ENCODE results near the gene TACO1.

Gene TACO1

DNA sequence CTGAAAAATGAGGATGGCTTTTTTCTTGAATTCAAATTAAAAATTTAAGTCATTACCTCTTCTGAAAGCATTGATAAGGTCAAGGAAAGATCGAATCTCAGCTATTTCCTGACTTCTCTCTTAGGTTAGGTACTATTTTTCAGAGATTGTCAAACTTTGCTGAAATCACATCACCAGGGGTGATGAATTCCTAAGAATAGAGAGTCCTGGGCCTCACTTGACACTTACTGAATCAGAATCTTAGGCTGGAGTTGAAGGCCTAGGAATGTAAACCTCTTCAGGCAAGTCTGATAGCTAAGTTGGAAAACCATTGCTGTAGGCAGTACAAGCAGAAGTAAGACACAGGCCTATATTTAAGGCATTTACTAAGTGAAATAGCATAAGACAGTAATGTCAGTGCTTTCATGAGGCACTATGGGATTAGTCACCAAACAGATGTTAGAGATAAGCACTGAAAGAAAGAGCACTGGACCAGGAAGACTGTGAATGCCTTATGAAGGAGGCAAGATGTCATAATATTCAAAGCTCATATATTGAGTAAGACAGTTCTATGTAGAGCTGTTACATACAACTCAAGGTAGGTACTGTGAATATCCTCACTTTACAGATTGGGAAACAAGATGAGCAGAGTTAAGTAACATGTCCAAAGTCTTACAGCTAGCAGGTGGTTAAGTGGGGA, 28.9 kb upstream of the TACO1 start:
- H3K36me3 ChIP-seq (ENCODE audit: control insufficient read depth, insufficient read depth, low read length) = peaks cover 6% of the 10 kb centered on the region
- DNase-seq = no peak
- no peak overlapping the region for H3K4me3 ChIP-seq (ENCODE audit: insufficient read depth, low read depth, low read length, poor library complexity, severe bottlenecking)
- H3K27ac ChIP-seq (ENCODE audit: insufficient read depth, low read length, poor library complexity, severe bottlenecking) = no peak overlapping the region
- peaks cover 4% of the 10 kb centered on the region for H3K4me1 ChIP-seq (ENCODE audit: control insufficient read depth, insufficient read depth, low read length, poor library complexity, severe bottlenecking)
- no peaks in the 10 kb centered on the region for H3K9me3 ChIP-seq (ENCODE audit: control insufficient read depth, low read length)
- no peaks in the 10 kb centered on the region for H3K27me3 ChIP-seq (replicated peaks; ENCODE audit: control insufficient read depth, insufficient read depth, low read length, poor library complexity, severe bottlenecking)

DNA sequence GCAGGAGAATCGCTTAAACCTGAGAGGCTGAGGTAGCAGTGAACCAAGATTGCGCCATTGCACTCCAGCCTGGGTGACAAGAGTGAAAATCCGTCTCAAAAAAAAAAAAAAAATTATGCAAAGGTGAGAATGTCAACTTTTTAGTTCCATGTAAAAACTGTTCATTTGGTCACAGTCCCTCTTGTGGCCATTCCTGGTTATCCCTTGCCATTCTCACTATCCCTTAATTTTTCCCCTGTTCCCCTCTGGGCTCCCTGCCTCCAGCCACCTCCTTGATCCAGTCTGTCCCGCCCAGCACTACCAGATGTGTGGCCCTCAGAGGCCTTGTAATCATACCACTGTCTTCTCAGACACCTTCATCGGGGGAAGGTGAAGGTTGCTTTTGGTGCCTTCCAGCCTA, 27.1 kb upstream of the TACO1 start:
- H3K27ac ChIP-seq (ENCODE audit: insufficient read depth, low read length, poor library complexity, severe bottlenecking) = no peak overlapping the region
- no peak for DNase-seq
- H3K36me3 ChIP-seq (ENCODE audit: control insufficient read depth, insufficient read depth, low read length) = peaks cover 11% of the 10 kb centered on the region
- H3K9me3 ChIP-seq (ENCODE audit: control insufficient read depth, low read length) = no peaks in the 10 kb centered on the region
- no peak overlapping the region for H3K4me3 ChIP-seq (ENCODE audit: insufficient read depth, low read depth, low read length, poor library complexity, severe bottlenecking)
- H3K27me3 ChIP-seq (replicated peaks; ENCODE audit: control insufficient read depth, insufficient read depth, low read length, poor library complexity, severe bottlenecking) = no peaks in the 10 kb centered on the region
- H3K4me1 ChIP-seq (ENCODE audit: control insufficient read depth, insufficient read depth, low read length, poor library complexity, severe bottlenecking) = peaks cover 4% of the 10 kb centered on the region

DNA sequence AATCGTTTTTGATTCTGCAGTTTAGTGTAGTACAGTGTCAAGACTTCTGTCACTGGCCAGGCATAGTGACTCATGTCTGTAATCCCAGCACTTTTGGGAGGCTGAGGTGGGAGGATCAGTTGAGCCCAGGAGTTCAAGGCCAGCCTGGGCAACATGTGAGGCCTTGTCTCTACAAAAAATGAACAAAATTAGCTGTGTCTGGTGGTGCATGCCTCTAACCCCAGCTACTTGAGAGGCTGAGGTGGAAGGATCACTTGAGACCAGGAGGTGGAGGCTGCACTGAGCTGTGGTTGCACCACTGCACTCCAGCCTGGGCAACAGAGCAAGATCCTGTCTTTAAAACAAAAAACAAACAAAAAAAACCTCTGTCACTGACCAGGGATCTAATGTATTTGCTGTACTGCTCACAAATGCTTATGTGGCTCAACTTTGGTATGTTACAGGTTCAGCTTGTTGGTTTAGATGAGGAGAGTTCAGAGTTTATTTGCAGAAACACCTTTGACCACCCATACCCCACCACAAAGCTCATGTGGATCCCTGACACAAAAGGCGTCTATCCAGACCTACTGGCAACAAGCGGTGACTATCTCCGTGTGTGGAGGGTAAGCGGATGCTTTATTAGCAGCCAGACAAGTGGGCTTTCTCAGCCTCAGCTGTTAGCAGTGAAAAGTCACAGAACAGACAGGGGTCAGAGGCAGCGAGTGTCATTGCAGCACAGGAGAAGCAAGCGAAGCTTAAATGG, 22.5 kb upstream of the TACO1 start:
- H3K36me3 ChIP-seq (ENCODE audit: control insufficient read depth, insufficient read depth, low read length) = peaks cover 48% of the 10 kb centered on the region
- H3K4me3 ChIP-seq (ENCODE audit: insufficient read depth, low read depth, low read length, poor library complexity, severe bottlenecking) = no peak overlapping the region
- H3K27ac ChIP-seq (ENCODE audit: insufficient read depth, low read length, poor library complexity, severe bottlenecking) = no peak overlapping the region
- DNase-seq = no peak
- H3K27me3 ChIP-seq (replicated peaks; ENCODE audit: control insufficient read depth, insufficient read depth, low read length, poor library complexity, severe bottlenecking) = no peaks in the 10 kb centered on the region
- no peaks in the 10 kb centered on the region for H3K9me3 ChIP-seq (ENCODE audit: control insufficient read depth, low read length)
- H3K4me1 ChIP-seq (ENCODE audit: control insufficient read depth, insufficient read depth, low read length, poor library complexity, severe bottlenecking) = no peaks in the 10 kb centered on the region

DNA sequence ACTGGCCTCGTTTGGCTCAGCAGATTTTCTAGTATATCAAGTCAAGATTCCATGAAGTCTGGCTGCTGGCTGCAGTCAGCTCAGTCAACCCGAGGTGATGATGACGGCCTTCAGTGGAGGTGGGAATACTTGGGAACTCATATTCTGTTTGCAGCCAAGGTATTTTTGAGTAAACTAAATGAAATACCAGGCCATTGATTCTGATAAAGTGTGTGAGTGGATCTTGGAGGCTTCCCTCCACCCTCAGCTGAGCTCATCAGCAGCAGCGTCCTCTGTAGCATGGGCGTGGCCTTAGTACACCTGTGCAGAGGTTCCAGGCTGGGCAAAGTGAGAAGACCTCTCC, 22.0 kb upstream of the TACO1 start:
- no peaks in the 10 kb centered on the region for H3K4me1 ChIP-seq (ENCODE audit: control insufficient read depth, insufficient read depth, low read length, poor library complexity, severe bottlenecking)
- no peak overlapping the region for H3K4me3 ChIP-seq (ENCODE audit: insufficient read depth, low read depth, low read length, poor library complexity, severe bottlenecking)
- peaks cover 53% of the 10 kb centered on the region for H3K36me3 ChIP-seq (ENCODE audit: control insufficient read depth, insufficient read depth, low read length)
- DNase-seq = no peak
- no peak overlapping the region for H3K27ac ChIP-seq (ENCODE audit: insufficient read depth, low read length, poor library complexity, severe bottlenecking)
- H3K9me3 ChIP-seq (ENCODE audit: control insufficient read depth, low read length) = no peaks in the 10 kb centered on the region
- no peaks in the 10 kb centered on the region for H3K27me3 ChIP-seq (replicated peaks; ENCODE audit: control insufficient read depth, insufficient read depth, low read length, poor library complexity, severe bottlenecking)

DNA sequence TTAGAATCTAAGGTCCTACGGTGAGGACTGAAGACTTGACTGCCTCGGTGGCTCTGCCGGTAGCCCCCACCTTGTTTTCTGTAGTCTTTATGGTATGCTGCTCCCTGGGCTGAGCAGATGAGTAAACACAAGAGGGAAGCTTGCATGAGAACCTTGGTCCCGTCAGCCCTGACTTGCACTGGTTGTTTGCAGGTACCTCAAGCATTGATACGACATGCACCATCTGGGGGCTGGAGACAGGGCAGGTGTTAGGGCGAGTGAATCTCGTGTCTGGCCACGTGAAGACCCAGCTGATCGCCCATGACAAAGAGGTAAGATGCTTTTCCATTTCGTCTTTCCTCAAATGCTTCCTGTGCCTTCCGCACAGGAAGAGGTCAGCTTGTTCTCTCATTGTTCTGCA, 21.1 kb upstream of the TACO1 start:
- Histone ChIP-seq H3K4me3 (ENCODE audit: insufficient read depth, low read depth, low read length, poor library complexity, severe bottlenecking) (no peak overlapping the region), H3K4me1 (ENCODE audit: control insufficient read depth, insufficient read depth, low read length, poor library complexity, severe bottlenecking) (no peaks in the 10 kb centered on the region), H3K9me3 (ENCODE audit: control insufficient read depth, low read length) (no peaks in the 10 kb centered on the region), H3K27me3 (replicated peaks; ENCODE audit: control insufficient read depth, insufficient read depth, low read length, poor library complexity, severe bottlenecking) (no peaks in the 10 kb centered on the region), H3K27ac (ENCODE audit: insufficient read depth, low read length, poor library complexity, severe bottlenecking) (no peak overlapping the region), H3K36me3 (ENCODE audit: control insufficient read depth, insufficient read depth, low read length) (peaks cover 60% of the 10 kb centered on the region)
- no peak for DNase-seq

DNA sequence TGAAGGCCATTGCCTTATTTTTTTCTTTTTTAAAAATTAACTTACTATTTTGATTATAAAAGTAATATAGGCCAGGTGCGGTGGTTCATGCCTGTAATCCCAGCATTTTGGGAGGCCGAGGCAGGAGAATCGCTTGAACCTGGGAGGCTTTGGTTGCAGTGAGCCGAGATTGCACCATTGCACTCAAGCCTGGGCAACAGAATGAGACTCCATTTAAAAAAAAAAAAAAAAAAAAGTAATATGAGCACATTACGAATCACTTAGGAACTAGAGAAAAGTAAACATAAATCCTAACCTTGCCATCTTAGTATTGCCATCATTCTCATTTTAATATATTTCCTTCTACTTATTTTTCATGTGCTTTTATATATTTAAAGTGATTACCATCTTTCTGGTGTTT, 12.9 kb upstream of the TACO1 start:
- H3K27ac ChIP-seq (ENCODE audit: insufficient read depth, low read length, poor library complexity, severe bottlenecking) = no peak overlapping the region
- no peak overlapping the region for H3K4me3 ChIP-seq (ENCODE audit: insufficient read depth, low read depth, low read length, poor library complexity, severe bottlenecking)
- H3K9me3 ChIP-seq (ENCODE audit: control insufficient read depth, low read length) = no peaks in the 10 kb centered on the region
- peaks cover 70% of the 10 kb centered on the region for H3K36me3 ChIP-seq (ENCODE audit: control insufficient read depth, insufficient read depth, low read length)
- peaks cover 8% of the 10 kb centered on the region for H3K4me1 ChIP-seq (ENCODE audit: control insufficient read depth, insufficient read depth, low read length, poor library complexity, severe bottlenecking)
- no peak for DNase-seq
- H3K27me3 ChIP-seq (replicated peaks; ENCODE audit: control insufficient read depth, insufficient read depth, low read length, poor library complexity, severe bottlenecking) = no peaks in the 10 kb centered on the region

DNA sequence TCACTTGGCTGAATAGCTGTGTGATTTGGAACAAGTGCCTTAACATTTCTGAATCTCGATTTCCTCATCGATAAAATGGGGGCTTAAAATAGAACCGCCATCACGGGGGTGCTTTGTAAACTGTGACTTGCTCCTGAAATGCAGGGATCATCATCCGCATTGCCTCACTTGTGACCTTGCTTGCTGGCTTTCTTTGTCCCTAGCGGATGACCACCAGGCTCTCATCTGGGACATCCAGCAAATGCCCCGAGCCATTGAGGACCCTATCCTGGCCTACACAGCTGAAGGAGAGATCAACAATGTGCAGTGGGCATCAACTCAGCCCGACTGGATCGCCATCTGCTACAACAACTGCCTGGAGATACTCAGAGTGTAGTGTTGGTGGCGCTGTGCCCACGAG, 11.9 kb upstream of the TACO1 start:
- no peak overlapping the region for H3K4me3 ChIP-seq (ENCODE audit: insufficient read depth, low read depth, low read length, poor library complexity, severe bottlenecking)
- H3K36me3 ChIP-seq (ENCODE audit: control insufficient read depth, insufficient read depth, low read length) = peaks cover 60% of the 10 kb centered on the region
- DNase-seq = no peak
- peaks cover 8% of the 10 kb centered on the region for H3K4me1 ChIP-seq (ENCODE audit: control insufficient read depth, insufficient read depth, low read length, poor library complexity, severe bottlenecking)
- H3K9me3 ChIP-seq (ENCODE audit: control insufficient read depth, low read length) = no peaks in the 10 kb centered on the region
- H3K27me3 ChIP-seq (replicated peaks; ENCODE audit: control insufficient read depth, insufficient read depth, low read length, poor library complexity, severe bottlenecking) = no peaks in the 10 kb centered on the region
- H3K27ac ChIP-seq (ENCODE audit: insufficient read depth, low read length, poor library complexity, severe bottlenecking) = no peak overlapping the region

DNA sequence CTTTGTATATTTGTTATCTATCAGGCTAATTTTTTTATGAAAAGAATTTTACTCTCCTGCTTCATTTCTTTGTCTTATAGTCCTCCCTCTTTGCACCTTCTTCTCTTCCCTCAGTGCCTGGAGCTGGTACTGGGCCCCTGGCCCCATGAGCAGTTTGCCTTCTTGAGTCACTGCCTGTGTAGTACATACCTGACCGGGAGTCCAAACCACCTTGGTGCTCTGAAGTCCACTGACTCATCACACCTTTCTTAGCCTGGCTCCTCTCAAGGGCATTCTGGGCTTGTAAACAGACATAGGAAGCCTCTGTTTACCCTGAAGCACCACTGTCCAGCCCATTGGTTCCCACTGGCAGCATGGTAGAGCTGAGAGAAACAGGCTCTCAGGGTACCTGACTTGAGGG, 11.0 kb upstream of the TACO1 start:
- peaks cover 8% of the 10 kb centered on the region for H3K4me1 ChIP-seq (ENCODE audit: control insufficient read depth, insufficient read depth, low read length, poor library complexity, severe bottlenecking)
- H3K27ac ChIP-seq (ENCODE audit: insufficient read depth, low read length, poor library complexity, severe bottlenecking) = no peak overlapping the region
- no peak overlapping the region for H3K4me3 ChIP-seq (ENCODE audit: insufficient read depth, low read depth, low read length, poor library complexity, severe bottlenecking)
- H3K36me3 ChIP-seq (ENCODE audit: control insufficient read depth, insufficient read depth, low read length) = peaks cover 59% of the 10 kb centered on the region
- no peaks in the 10 kb centered on the region for H3K27me3 ChIP-seq (replicated peaks; ENCODE audit: control insufficient read depth, insufficient read depth, low read length, poor library complexity, severe bottlenecking)
- no peaks in the 10 kb centered on the region for H3K9me3 ChIP-seq (ENCODE audit: control insufficient read depth, low read length)
- DNase-seq = no peak

DNA sequence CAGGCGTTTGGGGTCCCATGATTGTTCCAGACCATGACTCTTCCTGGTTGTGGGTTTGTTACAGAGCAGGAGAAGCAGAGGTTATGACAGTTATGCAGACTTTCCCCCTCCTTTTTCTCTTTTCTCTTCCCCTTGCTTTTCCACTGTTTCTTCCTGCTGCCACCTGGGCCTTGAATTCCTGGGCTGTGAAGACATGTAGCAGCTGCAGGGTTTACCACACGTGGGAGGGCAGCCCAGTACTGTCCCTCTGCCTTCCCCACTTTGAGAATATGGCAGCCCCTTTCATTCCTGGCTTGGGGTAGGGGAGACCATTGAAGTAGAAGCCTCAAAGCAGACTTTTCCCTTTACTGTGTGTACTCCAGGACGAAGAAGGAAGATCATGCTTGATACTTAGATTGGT, 7.9 kb upstream of the TACO1 start:
- H3K4me3 ChIP-seq (ENCODE audit: insufficient read depth, low read depth, low read length, poor library complexity, severe bottlenecking) = no peak overlapping the region
- H3K4me1 ChIP-seq (ENCODE audit: control insufficient read depth, insufficient read depth, low read length, poor library complexity, severe bottlenecking) = peaks cover 11% of the 10 kb centered on the region
- no peaks in the 10 kb centered on the region for H3K9me3 ChIP-seq (ENCODE audit: control insufficient read depth, low read length)
- DNase-seq = no peak
- peaks cover 41% of the 10 kb centered on the region for H3K36me3 ChIP-seq (ENCODE audit: control insufficient read depth, insufficient read depth, low read length)
- H3K27me3 ChIP-seq (replicated peaks; ENCODE audit: control insufficient read depth, insufficient read depth, low read length, poor library complexity, severe bottlenecking) = no peaks in the 10 kb centered on the region
- H3K27ac ChIP-seq (ENCODE audit: insufficient read depth, low read length, poor library complexity, severe bottlenecking) = no peak overlapping the region

DNA sequence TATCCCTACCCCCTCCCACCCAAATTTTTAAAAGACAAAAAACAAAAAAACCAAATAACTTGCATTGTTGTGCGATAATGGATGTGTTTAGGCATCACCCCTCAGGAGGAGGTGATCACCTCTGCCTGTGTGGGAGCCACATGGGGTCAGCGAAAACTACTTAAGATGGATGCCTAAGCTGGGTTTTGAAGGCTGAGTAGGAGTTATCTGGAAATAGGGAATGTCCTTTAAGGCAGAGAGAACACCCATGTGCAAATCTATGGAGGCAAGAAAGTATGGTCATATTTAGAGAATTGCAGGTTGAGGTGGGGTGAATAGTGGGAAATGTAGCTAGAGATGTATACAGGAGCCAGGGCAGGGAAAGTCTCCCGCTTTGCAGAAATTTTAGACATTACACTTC, 5.6 kb upstream of the TACO1 start:
- Histone ChIP-seq H3K9me3 (ENCODE audit: control insufficient read depth, low read length) (no peaks in the 10 kb centered on the region), H3K36me3 (ENCODE audit: control insufficient read depth, insufficient read depth, low read length) (peaks cover 23% of the 10 kb centered on the region), H3K27me3 (replicated peaks; ENCODE audit: control insufficient read depth, insufficient read depth, low read length, poor library complexity, severe bottlenecking) (no peaks in the 10 kb centered on the region), H3K4me3 (ENCODE audit: insufficient read depth, low read depth, low read length, poor library complexity, severe bottlenecking) (no peak overlapping the region), H3K4me1 (ENCODE audit: control insufficient read depth, insufficient read depth, low read length, poor library complexity, severe bottlenecking) (peaks cover 22% of the 10 kb centered on the region), H3K27ac (ENCODE audit: insufficient read depth, low read length, poor library complexity, severe bottlenecking) (no peak overlapping the region)
- DNase-seq = no peak

Data from effector memory CD4-positive, alpha-beta T cell (primary cell).